Measurements from ENCODE around the gene EHMT1. TPM values are rescaled to one million over a fixed set of nuclear protein-coding genes. Genes with fewer than 3 reads are reported as not detected.

EHMT1 gene
- total and polyA plus RNA-seq, 2 donors (not counting 1 experiment from before 2014, with no cell fraction given) = 101 to 394 TPM

DNA sequence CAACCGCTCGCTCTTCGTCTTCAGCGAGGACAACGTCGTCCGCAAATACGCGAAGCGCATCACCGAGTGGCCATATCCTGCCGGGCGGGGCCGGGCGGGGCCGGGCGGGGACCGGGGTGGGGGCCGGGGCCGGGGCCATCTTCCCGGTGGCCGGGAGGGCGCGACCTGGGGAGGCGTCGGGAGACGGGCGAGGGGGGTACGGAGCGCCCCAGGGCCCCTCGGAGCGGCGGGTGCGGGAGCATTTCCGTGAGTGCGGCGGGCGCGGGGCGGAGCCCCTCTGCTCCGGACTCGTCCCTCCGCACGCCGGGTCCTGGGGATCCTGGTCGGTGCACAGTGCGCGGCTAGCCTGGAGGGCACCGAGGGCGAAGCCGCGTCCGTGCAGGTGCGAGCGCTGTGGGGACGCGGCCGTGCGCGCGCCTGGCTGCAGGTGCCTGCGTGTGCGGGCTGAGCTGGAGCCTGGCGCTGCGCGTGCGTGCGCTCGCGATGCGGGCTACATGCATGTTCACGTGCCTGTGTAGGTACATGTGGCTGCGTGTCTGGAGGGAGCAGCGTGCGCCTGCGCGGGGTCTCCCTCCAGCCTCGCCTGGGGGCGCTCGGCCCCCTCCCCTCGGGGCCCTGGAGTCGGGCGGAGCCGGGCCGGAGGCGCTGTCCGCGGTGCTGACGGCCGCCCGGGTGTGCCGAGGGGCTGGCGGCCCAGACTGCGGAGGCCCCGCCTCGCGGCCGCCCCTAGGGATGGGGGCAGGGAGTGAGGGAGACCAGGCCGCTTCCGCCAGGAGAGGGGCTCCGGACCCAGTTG lies 259.5 kb downstream of the EHMT1 start:
- Histone ChIP-seq H3K79me2 (ENCODE audit: control insufficient read depth, insufficient read depth, low read length) (no peaks in the 10 kb centered on the region), H3K9ac (ENCODE audit: low read length) (no peak overlapping the region), H3K4me2 (replicated peaks; ENCODE audit: low read depth, low read length, poor library complexity, severe bottlenecking) (peak overlapping the region; percentile 67), H3K4me3 (ENCODE audit: control extremely low read depth in 1 of 5, extremely low read depth in 1 of 5, insufficient read depth in 1 of 5, low read depth in 2 of 5, low read length in 4 of 5) (peak overlapping the region in 2 of 5 experiments; percentile 12 to 19), H3K27ac (ENCODE audit: low read length in 2 of 2) (no peak overlapping the region), H3K4me1 (ENCODE audit: control insufficient read depth in 2 of 2, insufficient read depth in 2 of 2, low read length in 2 of 2) (peaks cover 0 to 4% of the 10 kb centered on the region in 2 donors), H3K9me3 (ENCODE audit: control extremely low read depth in 1 of 3, control insufficient read depth in 2 of 3, insufficient read depth in 1 of 3, low read length in 2 of 3) (peaks cover 0 to 40% (median 0%) of the 10 kb centered on the region in 3 donors), H4K20me1 (ENCODE audit: control insufficient read depth, insufficient read depth, low read length, poor library complexity, severe bottlenecking) (no peaks in the 10 kb centered on the region), H3K36me3 (replicated peaks in 1 of 2; ENCODE audit: control extremely low read depth in 1 of 2, control insufficient read depth in 1 of 2, extremely low read depth in 1 of 2, insufficient read depth in 2 of 2, low read length in 1 of 2) (no peaks in the 10 kb centered on the region), H2AFZ (ENCODE audit: insufficient read depth, low read depth, low read length, poor library complexity, severe bottlenecking) (no peak overlapping the region), H3K27me3 (replicated peaks in 1 of 4; ENCODE audit: control extremely low read depth in 1 of 4, control insufficient read depth in 3 of 4, insufficient read depth in 4 of 4, low read length in 3 of 4) (peaks cover 0 to 26% (median 5%) of the 10 kb centered on the region in 4 experiments)
- TF ChIP-seq CTCF (IDR thresholded peaks at IDR 0.05) (no peak), EZH2 (IDR thresholded peaks at IDR 0.05; ENCODE audit: borderline replicate concordance, insufficient read depth, low read depth, low read length, poor library complexity, severe bottlenecking) (no peak)
- DNase-seq (peak; percentile 58), ATAC-seq (ENCODE audit: low read depth) (peak; percentile 54)
- ChIA-PET POLR2A (no interaction called here), CTCF (no interaction called here)
- peaks cover 3% of the 10 kb centered on the region for H3K9me3 Mint-ChIP-seq (ENCODE audit: insufficient read depth)
- no peak overlapping the region for H3K4me3 Mint-ChIP-seq
- WGBS (ENCODE audit: insufficient coverage) = 5% methylated on average over 97 of the region's 101 CpGs
- H3K4me1 Mint-ChIP-seq = peaks cover 3% of the 10 kb centered on the region
- H3K27me3 Mint-ChIP-seq = peaks cover 36% of the 10 kb centered on the region
- intact Hi-C loops (cut with micrococcal nuclease) = no loop called here
- H3K27ac Mint-ChIP-seq = no peak overlapping the region

- TF ChIP-seq CTCF (IDR thresholded peaks at IDR 0.05) = no peak
- no peak for TF ChIP-seq EZH2 (IDR thresholded peaks at IDR 0.05; ENCODE audit: borderline replicate concordance, insufficient read depth, low read depth, low read length, poor library complexity, severe bottlenecking)
- peak overlapping the region; percentile 67 for H3K4me2 ChIP-seq (replicated peaks; ENCODE audit: low read depth, low read length, poor library complexity, severe bottlenecking)
- H3K9me3 ChIP-seq (ENCODE audit: control extremely low read depth in 1 of 3, control insufficient read depth in 2 of 3, insufficient read depth in 1 of 3, low read length in 2 of 3) = peaks cover 0 to 37% (median 0%) of the 10 kb centered on the region in 3 donors
- peaks cover 0 to 26% (median 5%) of the 10 kb centered on the region in 4 experiments for H3K27me3 ChIP-seq (replicated peaks in 1 of 4; ENCODE audit: control extremely low read depth in 1 of 4, control insufficient read depth in 3 of 4, insufficient read depth in 4 of 4, low read length in 3 of 4)
- Mint-ChIP-seq H3K27ac (no peak overlapping the region), H3K4me3 (peak overlapping the region; percentile 23), H3K4me1 (peaks cover 3% of the 10 kb centered on the region), H3K9me3 (ENCODE audit: insufficient read depth) (no peaks in the 10 kb centered on the region), H3K27me3 (peaks cover 32% of the 10 kb centered on the region)
- H3K27ac ChIP-seq (ENCODE audit: low read length in 2 of 2) = no peak overlapping the region
- ATAC-seq (ENCODE audit: low read depth) = no peak
- 91% methylated on average over 20 of the region's 20 CpGs for WGBS (ENCODE audit: insufficient coverage)
- H3K4me3 ChIP-seq (ENCODE audit: control extremely low read depth in 1 of 5, extremely low read depth in 1 of 5, insufficient read depth in 1 of 5, low read depth in 2 of 5, low read length in 4 of 5) = no peak overlapping the region
- CTCF ChIA-PET = no interaction called here
- POLR2A ChIA-PET = no interaction called here
- no peak overlapping the region for H2AFZ ChIP-seq (ENCODE audit: insufficient read depth, low read depth, low read length, poor library complexity, severe bottlenecking)
- no peaks in the 10 kb centered on the region for H3K36me3 ChIP-seq (replicated peaks in 1 of 2; ENCODE audit: control extremely low read depth in 1 of 2, control insufficient read depth in 1 of 2, extremely low read depth in 1 of 2, insufficient read depth in 2 of 2, low read length in 1 of 2)
- intact Hi-C loops (cut with micrococcal nuclease) = no loop called here
- no peaks in the 10 kb centered on the region for H4K20me1 ChIP-seq (ENCODE audit: control insufficient read depth, insufficient read depth, low read length, poor library complexity, severe bottlenecking)
- no peak for DNase-seq
- H3K4me1 ChIP-seq (ENCODE audit: control insufficient read depth in 2 of 2, insufficient read depth in 2 of 2, low read length in 2 of 2) = peaks cover 0 to 4% of the 10 kb centered on the region in 2 donors
- no peak overlapping the region for H3K9ac ChIP-seq (ENCODE audit: low read length)
- H3K79me2 ChIP-seq (ENCODE audit: control insufficient read depth, insufficient read depth, low read length) = no peaks in the 10 kb centered on the region
Measured at GRCh38 chr9:137879052-137879451, 260.2 kb downstream of the EHMT1 start.
